ACC112 (cell line): Measurements from ENCODE around the gene RFX3.
A peak's percentile ranks its signal among the peaks of the same experiment; 100 is the strongest.

Experiments used
- H2AFZ ChIP-seq: fragments of 200-600 bp; sonication (generic); one replicate; pipeline ENCODE4 v1.6.0; 2017; ENCODE audit warnings: antibody characterized with exemption, low read length; ENCODE audit not compliant: unreplicated experiment
- H3K27ac ChIP-seq: fragments of 200-600 bp; sonication (generic); 2 replicates; pipeline ENCODE4 v1.5.1; 2014; ENCODE audit warnings: low read depth, mild to moderate bottlenecking, antibody characterized with exemption, low read length, moderate library complexity
- H3K27me3 ChIP-seq: fragments of 200-600 bp; sonication (generic); 2 replicates; pipeline ENCODE4 v1.6.1; 2014; ENCODE audit warnings: mild to moderate bottlenecking, antibody characterized with exemption, low read length, moderate library complexity, mixed read lengths; ENCODE audit not compliant: insufficient read depth
- H3K36me3 ChIP-seq: fragments of 200-600 bp; sonication (generic); 2 replicates; pipeline ENCODE4 v1.6.1; 2016; ENCODE audit warnings: mild to moderate bottlenecking, antibody characterized with exemption, low read length, moderate library complexity, mixed read lengths; ENCODE audit not compliant: insufficient read depth
- H3K4me1 ChIP-seq: fragments of 200-600 bp; sonication (generic); one replicate; pipeline ENCODE4 v1.6.1; 2016; ENCODE audit warnings: low read length, mixed read lengths; ENCODE audit not compliant: insufficient read depth, unreplicated experiment, control insufficient read depth
- H3K4me3 ChIP-seq: fragments of 200-600 bp; sonication (generic); 2 replicates; pipeline ENCODE4 v1.5.1; 2014; ENCODE audit warnings: mild to moderate bottlenecking, low read depth, low read length
- H3K79me2 ChIP-seq: fragments of 200-600 bp; sonication (generic); one replicate; pipeline ENCODE4 v1.6.0; 2016; ENCODE audit warnings: low read length; ENCODE audit not compliant: control insufficient read depth, unreplicated experiment, insufficient read depth

Gene RFX3

GRCh38 chr9:3526997-3527940, 1.5 kb upstream of the RFX3 start:
- Histone ChIP-seq H3K4me3 (peak overlapping the region; percentile 82), H3K36me3 (peaks cover 6% of the 10 kb centered on the region; the same call in 1 of the 2 replicates), H2AFZ (peak overlapping the region; percentile 46), H3K4me1 (peaks cover 16% of the 10 kb centered on the region), H3K27me3 (no peaks in the 10 kb centered on the region), H3K27ac (peak overlapping the region; percentile 100), H3K79me2 (peaks cover 49% of the 10 kb centered on the region)

- Histone ChIP-seq H3K4me1 (peaks cover 16% of the 10 kb centered on the region), H3K36me3 (peaks cover 6% of the 10 kb centered on the region; the same call in 1 of the 2 replicates), H3K4me3 (peak overlapping the region; percentile 82), H3K27ac (peak overlapping the region; percentile 100), H2AFZ (peak overlapping the region; percentile 99), H3K79me2 (peaks cover 49% of the 10 kb centered on the region), H3K27me3 (no peaks in the 10 kb centered on the region)
Measured at GRCh38 chr9:3526165-3526996, 580 bp upstream of the RFX3 start.

GRCh38 chr9:3525096-3525835, 535 bp downstream of the RFX3 start:
- Histone ChIP-seq H3K27ac (peak overlapping the region; percentile 100), H2AFZ (peak overlapping the region; percentile 68), H3K79me2 (peaks cover 46% of the 10 kb centered on the region), H3K4me1 (peaks cover 16% of the 10 kb centered on the region), H3K27me3 (no peaks in the 10 kb centered on the region), H3K4me3 (peak overlapping the region; percentile 82), H3K36me3 (peaks cover 6% of the 10 kb centered on the region; the same call in 1 of the 2 replicates)

GRCh38 chr9:3521966-3522365, 3.8 kb downstream of the RFX3 start:
- Histone ChIP-seq H3K36me3 (no peaks in the 10 kb centered on the region), H3K4me1 (peaks cover 9% of the 10 kb centered on the region), H3K4me3 (no peak overlapping the region), H2AFZ (no peak overlapping the region), H3K27me3 (no peaks in the 10 kb centered on the region), H3K79me2 (peaks cover 20% of the 10 kb centered on the region), H3K27ac (no peak overlapping the region)

GRCh38 chr9:3520564-3520963, 5.2 kb downstream of the RFX3 start:
- Histone ChIP-seq H3K36me3 (no peaks in the 10 kb centered on the region), H3K4me3 (no peak overlapping the region), H3K27me3 (no peaks in the 10 kb centered on the region), H3K4me1 (peaks cover 9% of the 10 kb centered on the region), H3K27ac (no peak overlapping the region), H2AFZ (no peak overlapping the region), H3K79me2 (peaks cover 17% of the 10 kb centered on the region)

GRCh38 chr9:3517377-3518048, 8.3 kb downstream of the RFX3 start:
- Histone ChIP-seq H3K79me2 (peaks cover 3% of the 10 kb centered on the region), H3K27me3 (no peaks in the 10 kb centered on the region), H3K4me1 (no peaks in the 10 kb centered on the region), H2AFZ (no peak overlapping the region), H3K4me3 (no peak overlapping the region), H3K36me3 (no peaks in the 10 kb centered on the region), H3K27ac (no peak overlapping the region)

- Histone ChIP-seq H3K27ac (no peak overlapping the region), H3K79me2 (peaks cover 3% of the 10 kb centered on the region), H3K4me1 (no peaks in the 10 kb centered on the region), H2AFZ (no peak overlapping the region), H3K4me3 (no peak overlapping the region), H3K27me3 (no peaks in the 10 kb centered on the region), H3K36me3 (no peaks in the 10 kb centered on the region)
Measured at GRCh38 chr9:3516667-3517330, 9.0 kb downstream of the RFX3 start.

- no peak overlapping the region for H2AFZ ChIP-seq
- H3K79me2 ChIP-seq, result peaks cover 3% of the 10 kb centered on the region
- no peaks in the 10 kb centered on the region for H3K27me3 ChIP-seq
- no peak overlapping the region for H3K4me3 ChIP-seq
- peaks cover 5% of the 10 kb centered on the region for H3K4me1 ChIP-seq
- no peak overlapping the region for H3K27ac ChIP-seq
- H3K36me3 ChIP-seq, result no peaks in the 10 kb centered on the region
Measured at GRCh38 chr9:3515405-3515804, 10.4 kb downstream of the RFX3 start.

GRCh38 chr9:3514786-3515185, 11.0 kb downstream of the RFX3 start:
- Histone ChIP-seq H3K4me1 (peaks cover 5% of the 10 kb centered on the region), H3K27ac (no peak overlapping the region)

More at GRCh38 chr9:3514786-3515185, 11.0 kb downstream of the RFX3 start:
- peaks cover 3% of the 10 kb centered on the region for H3K79me2 ChIP-seq
- no peak overlapping the region for H3K4me3 ChIP-seq
- H2AFZ ChIP-seq, result no peak overlapping the region
- H3K27me3 ChIP-seq, result no peaks in the 10 kb centered on the region
- no peaks in the 10 kb centered on the region for H3K36me3 ChIP-seq
